Measurements from ENCODE around the gene TBXAS1.

Gene TBXAS1

DNA sequence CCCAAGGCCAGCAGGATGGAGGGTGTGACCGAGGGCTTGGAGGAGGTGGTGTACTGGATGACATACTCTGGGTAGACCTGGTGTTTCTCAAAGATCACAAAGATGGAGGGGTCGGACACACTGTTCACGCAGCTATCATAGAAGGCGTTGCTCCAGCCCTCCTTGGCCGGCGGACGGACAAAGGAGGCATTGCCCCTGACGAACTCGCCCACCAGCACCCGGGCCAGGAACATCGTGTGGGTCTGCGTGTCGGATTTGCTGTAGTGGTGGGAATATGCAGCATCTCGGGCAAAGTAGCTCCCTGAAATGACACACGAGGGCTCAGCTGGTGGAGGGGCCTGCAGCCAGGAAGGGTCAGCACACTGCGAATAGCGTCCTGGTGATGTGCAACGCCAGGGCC lies 195.5 kb downstream of the TBXAS1 start:
- no peak for DNase-seq (ENCODE audit: low read depth)

GRCh38 chr7:140025241-140025640 lies 196.2 kb downstream of the TBXAS1 start:
- no peak for DNase-seq (ENCODE audit: low read depth)

GRCh38 chr7:140025814-140026433 lies 196.9 kb downstream of the TBXAS1 start:
- no peak for DNase-seq (ENCODE audit: low read depth)

DNA sequence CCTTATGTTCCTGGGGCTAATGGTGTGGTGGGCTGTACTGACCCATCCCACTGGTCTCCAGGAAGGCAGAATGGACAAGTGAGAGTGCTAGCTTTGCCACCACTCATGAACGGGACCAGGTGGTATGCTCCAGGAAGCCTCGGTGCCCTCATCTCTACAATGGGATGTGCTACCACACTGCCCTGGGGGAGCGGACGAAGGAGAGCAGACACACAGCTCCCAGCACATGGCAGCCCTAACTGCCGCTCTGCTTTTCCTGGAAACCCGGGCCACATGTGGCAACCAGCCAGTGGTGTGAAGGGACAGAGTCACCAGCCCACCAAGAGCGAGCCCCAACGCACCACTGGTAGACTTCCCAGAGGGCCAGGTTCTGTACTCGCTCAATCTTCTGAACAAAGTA lies 197.9 kb downstream of the TBXAS1 start:
- DNase-seq (ENCODE audit: low read depth): no peak

- DNase-seq (ENCODE audit: low read depth): no peak
These were observed 198.8 kb downstream of the TBXAS1 start for GRCh38 chr7:140027858-140028257.

DNA sequence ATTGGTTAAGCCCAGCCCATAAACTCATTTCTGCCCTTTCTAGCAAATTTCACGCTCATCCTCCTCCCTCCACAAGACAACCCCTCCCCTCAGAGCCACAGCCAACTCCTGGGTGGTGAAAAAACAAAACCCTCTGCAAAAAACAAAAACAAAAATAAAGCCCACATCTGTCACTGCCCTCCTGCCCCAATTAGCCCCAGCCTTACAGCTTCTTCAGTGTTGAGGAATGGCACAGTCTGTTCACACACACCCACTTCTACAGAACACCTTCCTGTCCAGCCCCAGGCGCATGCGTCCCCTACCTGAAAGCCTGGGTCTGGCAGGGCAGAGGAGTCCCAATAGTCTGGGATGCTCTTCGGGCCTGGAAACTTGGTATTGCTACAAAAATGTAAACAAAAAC lies 199.2 kb downstream of the TBXAS1 start:
- no peak for DNase-seq (ENCODE audit: low read depth)

- no peak for DNase-seq (ENCODE audit: low read depth)
These were observed 200.0 kb downstream of the TBXAS1 start for GRCh38 chr7:140029072-140029471.

DNA sequence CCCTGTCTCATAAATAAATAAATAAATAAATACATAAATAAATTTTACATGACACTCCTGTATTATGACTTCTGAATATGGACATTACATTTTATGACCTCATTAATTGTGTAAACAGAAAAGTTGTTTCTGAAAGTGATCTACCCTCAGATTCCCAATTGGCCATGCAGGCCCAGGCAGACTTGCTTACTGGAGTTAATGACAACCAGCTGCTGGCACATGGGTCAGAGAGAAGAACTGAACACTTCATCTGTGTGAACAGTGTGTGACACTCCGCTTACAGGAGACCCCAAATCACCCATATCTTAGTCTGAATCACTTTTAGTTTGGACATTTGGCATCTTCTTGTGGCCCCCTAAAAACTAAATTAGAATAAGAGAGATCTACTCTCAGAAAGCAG lies 202.3 kb downstream of the TBXAS1 start:
- DNase-seq (ENCODE audit: low read depth): peak; percentile 79

GRCh38 chr7:140033036-140033435 lies 204.0 kb downstream of the TBXAS1 start:
- no peak for DNase-seq (ENCODE audit: low read depth)

GRCh38 chr7:140033779-140034363 lies 204.8 kb downstream of the TBXAS1 start:
- peak; percentile 13 for DNase-seq (ENCODE audit: low read depth)

DNA sequence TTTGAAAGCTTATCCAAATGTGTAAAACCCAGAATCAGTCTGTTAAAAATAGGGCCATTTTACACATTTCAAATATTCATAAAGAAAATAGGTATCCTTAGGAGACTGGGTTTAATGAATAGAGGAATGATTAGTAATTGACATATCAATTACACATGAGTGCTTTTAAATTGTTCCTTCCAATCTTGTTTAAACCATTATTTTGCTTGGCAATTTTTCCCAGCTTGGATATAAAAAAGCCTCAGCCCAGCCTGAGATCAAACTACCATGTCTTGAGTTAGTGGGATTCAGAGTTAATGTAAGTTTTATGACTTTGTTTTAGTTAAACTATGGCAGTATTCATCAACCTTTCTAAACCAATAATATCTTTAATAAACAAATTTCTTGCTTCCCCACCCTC lies 205.4 kb downstream of the TBXAS1 start:
- no peak for DNase-seq (ENCODE audit: low read depth)

GRCh38 chr7:140035400-140036223 lies 206.5 kb downstream of the TBXAS1 start:
- peak; percentile 51 for DNase-seq (ENCODE audit: low read depth)

- no peak for DNase-seq (ENCODE audit: low read depth)
These were observed 207.3 kb downstream of the TBXAS1 start for GRCh38 chr7:140036224-140036962.

- DNase-seq (ENCODE audit: low read depth): no peak
These were observed 210.0 kb downstream of the TBXAS1 start for GRCh38 chr7:140039066-140039465.

GRCh38 chr7:140039896-140040295 lies 210.8 kb downstream of the TBXAS1 start:
- DNase-seq (ENCODE audit: low read depth): no peak

DNA sequence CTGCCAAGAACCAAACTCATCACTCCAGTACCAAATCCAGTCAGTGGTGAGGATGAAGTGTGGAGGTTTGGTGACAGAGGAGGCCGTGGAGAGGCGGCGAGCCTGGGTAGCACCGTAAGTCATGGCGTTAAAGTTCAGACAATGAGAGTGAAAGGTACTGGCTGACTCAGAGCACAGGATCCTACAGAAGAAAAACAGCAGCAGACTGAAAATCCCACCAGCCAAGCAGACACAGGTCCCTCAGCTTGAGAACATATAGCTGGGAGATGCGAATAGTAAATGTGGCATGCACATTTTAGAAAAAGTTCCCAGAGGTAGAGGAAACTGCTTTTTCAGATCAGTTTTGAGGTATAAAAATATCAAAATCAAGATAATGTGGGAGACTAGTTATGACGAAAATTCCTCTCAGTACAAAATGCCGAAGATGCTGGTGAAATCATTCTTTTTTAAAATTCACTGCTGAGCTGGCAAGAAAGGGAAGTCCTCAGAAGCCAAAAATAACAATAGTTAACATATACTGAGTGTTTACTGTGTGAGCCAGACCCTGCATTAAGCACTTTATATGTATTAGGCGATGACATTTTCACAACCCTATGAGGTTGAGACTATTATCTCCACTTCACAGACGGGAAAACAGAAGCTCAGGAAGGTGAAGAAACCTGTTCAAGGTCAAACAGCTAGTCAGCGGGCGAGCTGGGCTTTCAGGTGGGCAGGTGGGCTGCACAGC lies 212.8 kb downstream of the TBXAS1 start:
- no peak for DNase-seq (ENCODE audit: low read depth)

- DNase-seq (ENCODE audit: low read depth): no peak
These were observed 213.3 kb downstream of the TBXAS1 start for GRCh38 chr7:140042386-140042670.

DNA sequence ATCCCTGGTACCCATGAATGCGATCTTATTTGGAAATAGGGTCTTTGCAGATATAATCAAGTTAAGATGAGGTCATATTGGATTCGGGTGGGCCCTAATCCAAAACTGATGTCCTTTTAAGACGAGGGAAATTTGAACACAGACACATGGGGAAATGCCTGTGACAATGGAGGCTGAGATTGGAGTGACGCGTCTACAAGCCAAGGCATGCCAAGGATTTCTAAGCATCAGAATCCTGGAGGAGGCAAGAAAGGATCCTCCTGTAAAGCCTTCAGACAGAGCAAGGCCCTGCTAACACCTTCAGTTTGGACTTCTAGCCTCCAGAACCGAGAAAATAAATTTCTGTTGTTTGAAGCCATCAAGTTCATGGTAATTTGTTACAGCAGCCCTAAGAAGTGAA lies 215.2 kb downstream of the TBXAS1 start:
- DNase-seq (ENCODE audit: low read depth): no peak

DNA sequence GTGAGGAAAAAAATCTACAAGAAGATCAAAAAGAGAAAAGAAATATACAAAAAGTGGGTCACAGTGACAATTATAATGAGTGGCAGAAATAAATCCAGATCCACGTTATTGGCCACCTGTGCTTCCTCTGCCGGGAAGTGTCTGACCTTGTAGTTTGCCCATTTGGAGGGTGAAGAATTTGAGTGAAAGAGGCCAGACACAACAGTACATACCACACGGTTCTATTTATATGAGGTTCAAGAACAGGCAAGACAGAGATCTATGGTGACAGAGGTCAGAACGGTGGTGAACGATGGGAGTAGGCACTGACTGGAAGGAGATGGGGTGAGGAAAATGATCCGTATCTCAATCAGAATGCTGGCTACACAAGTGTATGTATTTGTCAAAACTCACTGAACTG lies 216.6 kb downstream of the TBXAS1 start:
- DNase-seq (ENCODE audit: low read depth): no peak

- no peak for DNase-seq (ENCODE audit: low read depth)
These were observed 218.1 kb downstream of the TBXAS1 start for GRCh38 chr7:140047197-140047596.

DNA sequence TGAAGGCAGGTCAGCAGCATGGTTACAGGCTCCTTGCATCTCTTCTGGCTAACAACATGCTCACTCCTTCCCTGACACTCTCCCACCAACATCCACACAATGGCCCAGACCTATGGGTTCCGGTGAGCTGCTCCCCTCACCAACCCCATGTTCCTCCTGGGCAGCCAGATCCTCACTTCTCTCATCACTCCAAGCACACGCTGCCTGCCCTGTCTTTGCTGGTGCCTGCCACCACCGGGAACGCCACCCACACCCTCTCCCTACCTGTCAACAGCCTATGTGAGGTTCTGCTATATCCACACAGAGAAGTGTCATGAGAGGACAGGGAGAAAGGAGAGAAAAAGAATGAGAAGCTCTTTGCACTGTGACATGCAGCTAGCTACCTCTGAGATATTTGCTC lies 219.1 kb downstream of the TBXAS1 start:
- no peak for DNase-seq (ENCODE audit: low read depth)

DNA sequence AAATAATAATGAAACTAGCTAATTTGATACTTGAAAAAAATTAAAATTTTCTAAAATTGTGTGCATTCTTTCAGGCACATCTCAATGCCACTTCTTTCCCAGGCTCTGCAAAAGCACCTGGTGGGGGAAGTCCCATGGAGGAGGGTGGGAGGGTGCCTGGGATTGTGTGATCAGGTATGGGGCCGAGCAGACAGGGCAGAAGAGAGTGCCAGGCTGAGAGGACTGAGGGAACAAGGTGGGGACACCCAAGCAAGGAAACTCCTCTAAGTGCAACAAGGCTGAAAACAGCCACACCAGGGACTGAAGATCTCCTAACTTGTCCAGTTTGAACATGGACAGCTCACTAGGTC lies 219.9 kb downstream of the TBXAS1 start:
- DNase-seq (ENCODE audit: low read depth): no peak

Data from fibroblast of gingiva (primary cell).